Raji (cell line): Measurements from ENCODE around the gene COX6B2.
A peak's percentile ranks its signal among the peaks of the same experiment; 100 is the strongest.

Source experiments
- POLR2A ChIP-seq: IDR thresholded peaks from 2 replicates; pipeline ENCODE4 v1.6.1; 2011; ENCODE audit warnings: low read depth, low read length, control low read depth; ENCODE audit not compliant: insufficient read depth

Gene COX6B2

GRCh38 chr19:55354698-55355212 is at the start of gene COX6B2:
TSS of gene COX6B2 (minus strand) at chr19:55354719. CDS start at chr19:55354521, 198 bp downstream.
- no peak for TF ChIP-seq POLR2A

GRCh38 chr19:55402509-55402908 is 48.0 kb upstream of the COX6B2 start:
- no peak for TF ChIP-seq POLR2A

- no peak for TF ChIP-seq POLR2A
These were observed 46.0 kb upstream of the COX6B2 start for GRCh38 chr19:55400281-55401087.

GRCh38 chr19:55398200-55398925 is 43.8 kb upstream of the COX6B2 start:
- TF ChIP-seq POLR2A: no peak

GRCh38 chr19:55392820-55393761 is 38.6 kb upstream of the COX6B2 start:
- no peak for TF ChIP-seq POLR2A

GRCh38 chr19:55391702-55392615 is 37.4 kb upstream of the COX6B2 start:
- no peak for TF ChIP-seq POLR2A

GRCh38 chr19:55391191-55391670 is 36.7 kb upstream of the COX6B2 start:
- TF ChIP-seq POLR2A: peak; percentile 50; the same call in 1 of the 2 replicates

- peak; percentile 34 for TF ChIP-seq POLR2A
These were observed 36.0 kb upstream of the COX6B2 start for GRCh38 chr19:55390461-55390880.

GRCh38 chr19:55389386-55390317 is 35.1 kb upstream of the COX6B2 start:
- TF ChIP-seq POLR2A: peak; percentile 19; the same call in 1 of the 2 replicates

GRCh38 chr19:55387736-55388497 is 33.4 kb upstream of the COX6B2 start:
- no peak for TF ChIP-seq POLR2A

GRCh38 chr19:55386493-55386971 is 32.0 kb upstream of the COX6B2 start:
- no peak for TF ChIP-seq POLR2A
